ENCODE data around the gene JAK2. TPM values are rescaled to one million over a fixed set of nuclear protein-coding genes. Genes with fewer than 3 reads are reported as not detected.
"Not testable (repeated sequence)": the region's sequence is repeated elsewhere in the genome, so short reads cannot be mapped to it uniquely, and the experiment has no call there.

JAK2 gene
- total RNA-seq, 4 donors from 2014 or later = 11.1 to 18.9 (median 11.9) TPM

- no peak overlapping the region for H3K27ac ChIP-seq
- H3K4me1 ChIP-seq = no peaks in the 10 kb centered on the region
- peaks cover 0 to 94% (median 0%) of the 10 kb centered on the region in 3 donors for H3K36me3 ChIP-seq
- intact Hi-C loops (cut with DNase I) = no loop called here
- no peak for TF ChIP-seq POLR2A (IDR thresholded peaks at IDR 0.05)
- TF ChIP-seq CTCF (IDR thresholded peaks at IDR 0.05) = no peak
- no peak for DNase-seq
- no peaks in the 10 kb centered on the region for H3K27me3 ChIP-seq
- H3K9me3 ChIP-seq = no peaks in the 10 kb centered on the region
- 87 to 88% methylated on average over 1 of the region's 1 CpG for WGBS, 2 donors
- no peak overlapping the region for H3K4me3 ChIP-seq
These were observed 88.6 kb downstream of the JAK2 start for GRCh38 chr9:5073701-5074100.

- 88 to 93% methylated on average over 25 to 30 of the region's 30 CpGs for WGBS, 2 donors
- no peak for DNase-seq
- Histone ChIP-seq H3K4me1 (no peaks in the 10 kb centered on the region), H3K36me3 (peaks cover 0 to 64% (median 0%) of the 10 kb centered on the region in 3 donors), H3K27ac (no peak overlapping the region), H3K9me3 (no peaks in the 10 kb centered on the region), H3K4me3 (no peak overlapping the region), H3K27me3 (no peaks in the 10 kb centered on the region)
- intact Hi-C loops (cut with DNase I) = no loop called here
- no peak for TF ChIP-seq CTCF (IDR thresholded peaks at IDR 0.05)
- TF ChIP-seq POLR2A (IDR thresholded peaks at IDR 0.05) = no peak
These were observed 100.9 kb downstream of the JAK2 start for GRCh38 chr9:5085993-5086392.

- WGBS, 2 donors = 65 to 68% methylated on average over 2 of the region's 2 CpGs
- H3K27me3 ChIP-seq = no peaks in the 10 kb centered on the region
- H3K4me3 ChIP-seq = no peak overlapping the region
- intact Hi-C loops (cut with DNase I) = no loop called here
- H3K36me3 ChIP-seq = peaks cover 0 to 29% (median 0%) of the 10 kb centered on the region in 3 donors
- TF ChIP-seq POLR2A (IDR thresholded peaks at IDR 0.05) = no peak
- no peak for TF ChIP-seq CTCF (IDR thresholded peaks at IDR 0.05)
- no peak for DNase-seq
- no peaks in the 10 kb centered on the region for H3K9me3 ChIP-seq
- no peaks in the 10 kb centered on the region for H3K4me1 ChIP-seq
- no peak overlapping the region for H3K27ac ChIP-seq
These were observed 104.7 kb downstream of the JAK2 start for GRCh38 chr9:5089737-5090136.

GRCh38 chr9:5095795-5096194, 110.7 kb downstream of the JAK2 start:
- Histone ChIP-seq H3K36me3 (no peaks in the 10 kb centered on the region), H3K27me3 (no peaks in the 10 kb centered on the region), H3K4me1 (no peaks in the 10 kb centered on the region), H3K4me3 (no peak overlapping the region), H3K9me3 (peaks cover 0 to under 1% (median 0%) of the 10 kb centered on the region in 3 donors), H3K27ac (no peak overlapping the region)
- 90 to 95% methylated on average over 2 of the region's 2 CpGs for WGBS, 2 donors
- intact Hi-C loops (cut with DNase I) = no loop called here
- no peak for TF ChIP-seq POLR2A (IDR thresholded peaks at IDR 0.05)
- no peak for TF ChIP-seq CTCF (IDR thresholded peaks at IDR 0.05)
- no peak for DNase-seq

DNA sequence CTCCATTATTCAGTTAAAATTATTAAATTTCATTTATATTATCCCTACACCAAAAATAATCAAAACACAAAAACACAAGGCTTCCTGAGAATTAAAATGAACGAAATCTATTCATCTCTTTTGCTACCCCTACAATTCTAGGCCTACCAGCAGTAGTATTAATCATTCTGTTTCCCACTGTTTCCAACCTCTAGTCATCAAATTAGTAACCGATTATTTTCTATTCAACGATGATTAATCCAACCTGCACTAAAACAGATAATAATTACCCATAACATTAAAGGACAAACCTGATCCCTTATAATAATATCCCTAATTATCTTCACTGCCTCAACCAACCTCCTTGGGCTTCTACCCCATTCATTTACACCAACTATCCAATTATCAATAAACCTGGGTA, 114.4 kb downstream of the JAK2 start:
- Histone ChIP-seq H3K27me3 (no peaks in the 10 kb centered on the region), H3K36me3 (peaks cover 0 to 4% (median 4%) of the 10 kb centered on the region in 3 donors), H3K4me1 (no peaks in the 10 kb centered on the region), H3K27ac (no peak overlapping the region), H3K4me3 (no peak overlapping the region), H3K9me3 (peaks cover 0 to 7% (median 3%) of the 10 kb centered on the region in 3 donors)
- intact Hi-C loops (cut with DNase I) = no loop called here
- 72 to 84% methylated on average over 3 of the region's 3 CpGs for WGBS, 2 donors
- TF ChIP-seq CTCF (IDR thresholded peaks at IDR 0.05) (no peak), POLR2A (IDR thresholded peaks at IDR 0.05) (no peak)
- DNase-seq = no peak

- H3K27me3 ChIP-seq; H3K4me1 ChIP-seq; H3K36me3 ChIP-seq; H3K4me3 ChIP-seq; DNase-seq; intact Hi-C loops (cut with DNase I); H3K27ac ChIP-seq: not testable (repeated sequence)
- peaks cover 0 to 11% (median 3%) of the 10 kb centered on the region in 3 donors for H3K9me3 ChIP-seq
- WGBS, 2 donors = no CpG with 5 or more reads among the region's 7 CpGs
These were observed 116.1 kb downstream of the JAK2 start for GRCh38 chr9:5101127-5101526.

- WGBS, 2 donors = 95 to 100% methylated on average over 2 of the region's 2 CpGs
- intact Hi-C loops (cut with DNase I) = not testable (repeated sequence)
These were observed 121.4 kb downstream of the JAK2 start for GRCh38 chr9:5106517-5106916.

More at GRCh38 chr9:5106517-5106916, 121.4 kb downstream of the JAK2 start:
- not testable (repeated sequence) for H3K4me3 ChIP-seq, H3K27ac ChIP-seq, H3K36me3 ChIP-seq, H3K4me1 ChIP-seq, H3K27me3 ChIP-seq, DNase-seq
- peaks cover 0 to 14% (median 0%) of the 10 kb centered on the region in 3 donors for H3K9me3 ChIP-seq

All from esophagus squamous epithelium (tissue), 5 donors.